Mesenchymal stem cell (in vitro differentiated cells and primary cell): ENCODE measurements around the gene CALML6.

Source experiments
- DNase-seq: peaks from one replicate; pipeline ENCODE4 v3.0.0-alpha.2; 2013
- H2AFZ ChIP-seq: one replicate; pipeline ENCODE4 v1.6.1; 2013; ENCODE audit warnings: low read depth, mild to moderate bottlenecking, control low read depth, inconsistent platforms, low read length, moderate library complexity
- H2AK5ac ChIP-seq: 2 replicates; pipeline ENCODE4 v1.6.1; 2013; ENCODE audit warnings: low read length, moderate library complexity, mild to moderate bottlenecking, inconsistent platforms; ENCODE audit not compliant: severe bottlenecking
- H2BK120ac ChIP-seq: one replicate; pipeline ENCODE4 v1.6.1; 2013; ENCODE audit warnings: low read depth, mild to moderate bottlenecking, inconsistent platforms, low read length, moderate library complexity
- H2BK12ac ChIP-seq, 2 experiments: one replicate each; pipeline ENCODE4 v1.6.1; 2013; ENCODE audit warnings: inconsistent platforms in 2 of 2, low read length in 2 of 2, mild to moderate bottlenecking in 2 of 2, moderate library complexity in 2 of 2, control low read depth in 1 of 2
- H2BK15ac ChIP-seq: one replicate; pipeline ENCODE4 v1.6.1; 2013; ENCODE audit warnings: mild to moderate bottlenecking, low read depth, inconsistent platforms; ENCODE audit not compliant: poor library complexity, severe bottlenecking
- H2BK5ac ChIP-seq: 2 replicates; pipeline ENCODE4 v1.6.1; 2013; ENCODE audit warnings: low read depth, mild to moderate bottlenecking, low read length, control low read depth, inconsistent platforms; ENCODE audit not compliant: poor library complexity, severe bottlenecking
- H3K14ac ChIP-seq, 2 experiments: one replicate each; pipeline ENCODE4 v1.6.1; 2013; ENCODE audit warnings: inconsistent platforms in 2 of 2, low read length in 2 of 2, control low read depth in 1 of 2, mild to moderate bottlenecking in 1 of 2, moderate library complexity in 1 of 2
- H3K18ac ChIP-seq, 2 experiments: one replicate each; pipeline ENCODE4 v1.6.1; 2013; ENCODE audit warnings: inconsistent platforms in 2 of 2, low read length in 2 of 2, control low read depth in 1 of 2, low read depth in 1 of 2, mild to moderate bottlenecking in 1 of 2
- H3K23ac ChIP-seq, 2 experiments: one replicate each; pipeline ENCODE4 v1.6.1; 2013; ENCODE audit warnings: inconsistent platforms in 2 of 2, low read length in 2 of 2, mild to moderate bottlenecking in 2 of 2, moderate library complexity in 2 of 2, control low read depth in 1 of 2
- H3K27ac ChIP-seq: 2 replicates; pipeline ENCODE4 v1.5.1; 2013; ENCODE audit warnings: mild to moderate bottlenecking, moderate library complexity, low read length, control low read depth, inconsistent platforms; ENCODE audit not compliant: poor library complexity, severe bottlenecking
- H3K27me3 ChIP-seq, 2 experiments: 2 replicates each; pipeline versions ENCODE4 v1.6.1 to v1.7.0; 2013; ENCODE audit warnings: low read length in 2 of 2, mild to moderate bottlenecking in 2 of 2, moderate library complexity in 2 of 2, control low read depth in 1 of 2, inconsistent platforms in 1 of 2; ENCODE audit not compliant: control insufficient read depth in 1 of 2, insufficient read depth in 1 of 2
- H3K36me3 ChIP-seq, 2 experiments: 2 replicates each; pipeline versions ENCODE4 v1.6.1 to v1.7.0; 2013; ENCODE audit warnings: low read length in 2 of 2, control low read depth in 1 of 2, inconsistent platforms in 1 of 2, low read depth in 1 of 2, mild to moderate bottlenecking in 1 of 2; ENCODE audit not compliant: insufficient read depth in 2 of 2, control insufficient read depth in 1 of 2
- H3K4ac ChIP-seq, 2 experiments: one replicate each; pipeline ENCODE4 v1.6.1; 2013; ENCODE audit warnings: inconsistent platforms in 2 of 2, low read length in 2 of 2, mild to moderate bottlenecking in 2 of 2, moderate library complexity in 2 of 2, control low read depth in 1 of 2, low read depth in 1 of 2
- H3K4me1 ChIP-seq: 2 replicates; pipeline ENCODE4 v1.6.1; 2013; ENCODE audit warnings: low read depth, low read length, control low read depth; ENCODE audit not compliant: control insufficient read depth, insufficient read depth
- H3K4me2 ChIP-seq: 2 replicates; pipeline ENCODE4 v1.6.1; 2013; ENCODE audit warnings: low read length, mild to moderate bottlenecking, inconsistent platforms; ENCODE audit not compliant: poor library complexity, severe bottlenecking
- H3K4me3 ChIP-seq, 2 experiments: 2 replicates each; pipeline versions ENCODE4 v1.5.1 to v1.7.0; 2013; ENCODE audit warnings: low read length in 2 of 2, mild to moderate bottlenecking in 2 of 2, control low read depth in 1 of 2, low read depth in 1 of 2; ENCODE audit not compliant: insufficient read depth in 1 of 2
- H3K79me1 ChIP-seq: replicated peaks from 2 replicates; pipeline ENCODE4 v1.6.1; 2013; ENCODE audit warnings: mild to moderate bottlenecking, control low read depth, low read length, inconsistent platforms; ENCODE audit not compliant: poor library complexity, severe bottlenecking
- H3K9ac ChIP-seq: 2 replicates; pipeline ENCODE4 v1.7.0; 2013; ENCODE audit warnings: mild to moderate bottlenecking, low read length, moderate library complexity
- H3K9me3 ChIP-seq: 2 replicates; pipeline ENCODE4 v1.7.0; 2013; ENCODE audit warnings: mild to moderate bottlenecking, low read length; ENCODE audit not compliant: control insufficient read depth
- H4K8ac ChIP-seq: one replicate; pipeline ENCODE4 v1.6.1; 2013; ENCODE audit warnings: inconsistent platforms, mild to moderate bottlenecking, low read length, moderate library complexity
- H4K91ac ChIP-seq: one replicate; pipeline ENCODE4 v1.6.1; 2013; ENCODE audit warnings: mild to moderate bottlenecking, low read length, inconsistent platforms
- WGBS: methylation state at CpG from one replicate; pipeline ENCODE4 v1.1.7; 2013; ENCODE audit warnings: mixed read lengths; 5-methylcytosine and 5-hydroxymethylcytosine counted together

CALML6 gene

GRCh38 chr1:1877865-1878436 lies 37.1 kb upstream of the CALML6 start:
- H3K18ac ChIP-seq, result no peak overlapping the region
- no peaks in the 10 kb centered on the region for H3K79me1 ChIP-seq
- no peaks in the 10 kb centered on the region for H3K27me3 ChIP-seq
- H3K4me2 ChIP-seq, result no peak overlapping the region
- no peak overlapping the region for H2BK5ac ChIP-seq
- H3K14ac ChIP-seq, result no peak overlapping the region
- peaks cover 23% of the 10 kb centered on the region for H3K4me1 ChIP-seq
- no peak overlapping the region for H3K9ac ChIP-seq
- 95% methylated on average over 4 of the region's 5 CpGs for WGBS
- H2AFZ ChIP-seq, result no peak overlapping the region
- no peak overlapping the region for H4K91ac ChIP-seq
- H2BK12ac ChIP-seq, result no peak overlapping the region
- no peaks in the 10 kb centered on the region for H3K9me3 ChIP-seq
- no peak overlapping the region for H3K23ac ChIP-seq
- DNase-seq, result no peak
- no peak overlapping the region for H4K8ac ChIP-seq
- H3K36me3 ChIP-seq, result peaks cover 43 to 48% of the 10 kb centered on the region in 2 experiments
- no peak overlapping the region for H2BK120ac ChIP-seq
- no peak overlapping the region for H3K4ac ChIP-seq
- no peak overlapping the region for H2AK5ac ChIP-seq
- H2BK15ac ChIP-seq, result no peak overlapping the region
- no peak overlapping the region for H3K27ac ChIP-seq
- H3K4me3 ChIP-seq, result no peak overlapping the region

GRCh38 chr1:1879942-1880341 lies 35.1 kb upstream of the CALML6 start:
- Histone ChIP-seq H3K4me3 (no peak overlapping the region), H4K8ac (no peak overlapping the region), H2AFZ (no peak overlapping the region), H3K9ac (no peak overlapping the region), H3K4me1 (peaks cover 23% of the 10 kb centered on the region), H3K23ac (no peak overlapping the region), H2BK5ac (no peak overlapping the region), H2BK15ac (no peak overlapping the region), H3K4me2 (no peak overlapping the region), H3K14ac (no peak overlapping the region), H4K91ac (no peak overlapping the region), H3K27me3 (no peaks in the 10 kb centered on the region), H2BK12ac (no peak overlapping the region), H2BK120ac (no peak overlapping the region), H3K9me3 (no peaks in the 10 kb centered on the region), H2AK5ac (no peak overlapping the region), H3K4ac (no peak overlapping the region), H3K79me1 (no peaks in the 10 kb centered on the region), H3K36me3 (peaks cover 27 to 32% of the 10 kb centered on the region in 2 experiments), H3K18ac (no peak overlapping the region), H3K27ac (no peak overlapping the region)
- 98% methylated on average over 5 of the region's 5 CpGs for WGBS
- no peak for DNase-seq

GRCh38 chr1:1880617-1881312 lies 34.3 kb upstream of the CALML6 start:
- Histone ChIP-seq H3K27ac (no peak overlapping the region), H2BK12ac (no peak overlapping the region), H2AFZ (no peak overlapping the region), H2BK15ac (no peak overlapping the region), H3K18ac (no peak overlapping the region), H3K4me2 (no peak overlapping the region), H3K36me3 (peaks cover 20 to 28% of the 10 kb centered on the region in 2 experiments), H3K14ac (no peak overlapping the region), H2BK120ac (no peak overlapping the region), H3K9me3 (no peaks in the 10 kb centered on the region), H3K4me1 (peaks cover 23% of the 10 kb centered on the region), H4K8ac (peak overlapping the region; percentile 57), H3K4ac (no peak overlapping the region), H3K79me1 (no peaks in the 10 kb centered on the region), H3K4me3 (no peak overlapping the region), H2BK5ac (no peak overlapping the region), H3K27me3 (no peaks in the 10 kb centered on the region), H3K23ac (peak overlapping the region in 1 of 2 experiments; percentile 2), H4K91ac (no peak overlapping the region), H3K9ac (peak overlapping the region; percentile 29), H2AK5ac (no peak overlapping the region)
- 80% methylated on average over 13 of the region's 13 CpGs for WGBS
- DNase-seq, result no peak

- Histone ChIP-seq H3K36me3 (peaks cover 17 to 18% of the 10 kb centered on the region in 2 experiments), H2AFZ (no peak overlapping the region), H2BK5ac (no peak overlapping the region), H3K4me2 (no peak overlapping the region), H2BK15ac (peak overlapping the region; percentile 6), H3K27me3 (no peaks in the 10 kb centered on the region), H4K8ac (no peak overlapping the region), H2BK120ac (no peak overlapping the region), H3K23ac (no peak overlapping the region), H3K79me1 (no peaks in the 10 kb centered on the region), H3K4me1 (peaks cover 18% of the 10 kb centered on the region), H3K27ac (no peak overlapping the region), H3K4ac (no peak overlapping the region), H3K4me3 (no peak overlapping the region), H2BK12ac (no peak overlapping the region), H4K91ac (no peak overlapping the region), H3K18ac (no peak overlapping the region), H2AK5ac (no peak overlapping the region), H3K9me3 (no peaks in the 10 kb centered on the region), H3K9ac (no peak overlapping the region), H3K14ac (no peak overlapping the region)
- WGBS, result 98% methylated on average over 6 of the region's 6 CpGs
- DNase-seq, result no peak
These were observed 33.3 kb upstream of the CALML6 start for GRCh38 chr1:1881727-1882126.
